Astrocyte (in vitro differentiated cells and primary cell): ENCODE data around the gene CCDC86. TPM values are rescaled to one million over a fixed set of nuclear protein-coding genes. Genes with fewer than 3 reads are reported as not detected.
A peak's percentile ranks its signal among the peaks of the same experiment; 100 is the strongest.

Experiments used
- DNase-seq: peaks from one replicate; pipeline ENCODE4 v3.0.0-alpha.2; 2010; ENCODE audit warnings: low read depth
- FAIRE-seq: peaks from 2 replicates; lab custom pipeline; 2011; peaks lifted over from hg19 to GRCh38; lab: Jason Lieb, UNC
- H2AFZ ChIP-seq: 2 replicates; pipeline ENCODE4 v1.6.0; 2012; ENCODE audit warnings: low read depth, low read length, inconsistent platforms
- H3K27ac ChIP-seq: 2 replicates; pipeline ENCODE4 v1.5.1; 2011; ENCODE audit warnings: low read depth, low read length, inconsistent platforms
- H3K27me3 ChIP-seq: 2 replicates; pipeline ENCODE4 v1.6.0; 2011; ENCODE audit warnings: low read length, inconsistent platforms; ENCODE audit not compliant: insufficient read depth
- H3K36me3 ChIP-seq: 2 replicates; pipeline ENCODE4 v1.5.1; 2011; ENCODE audit warnings: low read length, inconsistent platforms; ENCODE audit not compliant: insufficient read depth
- H3K4me1 ChIP-seq: 2 replicates; pipeline ENCODE4 v1.5.1; 2011; ENCODE audit warnings: low read length, inconsistent platforms; ENCODE audit not compliant: insufficient read depth
- H3K4me2 ChIP-seq: 2 replicates; pipeline ENCODE4 v1.6.0; 2012; ENCODE audit warnings: low read length, inconsistent platforms
- H3K4me3 ChIP-seq: 2 replicates; pipeline ENCODE4 v1.5.1; 2011; ENCODE audit warnings: low read depth, mild to moderate bottlenecking, low read length, inconsistent platforms; ENCODE audit not compliant: insufficient read depth
- H3K79me2 ChIP-seq: 2 replicates; pipeline ENCODE4 v1.6.0; 2012; ENCODE audit warnings: mild to moderate bottlenecking, low read length, inconsistent platforms; ENCODE audit not compliant: insufficient read depth
- H3K9ac ChIP-seq: 2 replicates; pipeline ENCODE4 v1.6.0; 2012; ENCODE audit warnings: mild to moderate bottlenecking, low read length, inconsistent platforms
- H3K9me3 ChIP-seq: 2 replicates; pipeline ENCODE4 v1.5.1; 2012; ENCODE audit warnings: low read depth, mild to moderate bottlenecking, low read length, inconsistent platforms; ENCODE audit not compliant: insufficient read depth
- H4K20me1 ChIP-seq: 2 replicates; pipeline ENCODE4 v1.6.0; 2012; ENCODE audit warnings: low read length, inconsistent platforms; ENCODE audit not compliant: insufficient read depth
- H3K27ac Mint-ChIP-seq: one replicate; pipeline ENCODE4 v1.8.0; 2021; ENCODE audit warnings: mild to moderate bottlenecking, mixed read lengths; ENCODE audit not compliant: unreplicated experiment
- H3K27me3 Mint-ChIP-seq: one replicate; pipeline ENCODE4 v1.8.0; 2021; ENCODE audit warnings: low read depth, mixed read lengths; ENCODE audit not compliant: unreplicated experiment
- H3K36me3 Mint-ChIP-seq: one replicate; pipeline ENCODE4 v1.8.0; 2021; ENCODE audit warnings: low read depth, mixed read lengths; ENCODE audit not compliant: unreplicated experiment
- H3K4me1 Mint-ChIP-seq: one replicate; pipeline ENCODE4 v1.8.0; 2021; ENCODE audit warnings: low read depth, mixed read lengths; ENCODE audit not compliant: unreplicated experiment
- H3K4me3 Mint-ChIP-seq: one replicate; pipeline ENCODE4 v1.8.0; 2021; ENCODE audit warnings: mild to moderate bottlenecking, moderate library complexity, mixed read lengths; ENCODE audit not compliant: unreplicated experiment
- H3K9me3 Mint-ChIP-seq: one replicate; pipeline ENCODE4 v1.8.0; 2021; ENCODE audit warnings: mild to moderate bottlenecking, mixed read lengths; ENCODE audit not compliant: unreplicated experiment
- EZH2 ChIP-seq: IDR thresholded peaks from 2 replicates; pipeline ENCODE4 v1.6.1; 2012; ENCODE audit warnings: mild to moderate bottlenecking, low read length, inconsistent platforms; ENCODE audit not compliant: insufficient read depth
- total RNA-seq: library from RNA; stranded (reverse); gene quantifications from 2 replicates; pipeline ENCODE4 v1.2.1, GENCODE V29; 2021
- TF ChIP-seq, protein P1 (sequence below): IDR thresholded peaks from 2 replicates; pipeline ENCODE4 v1.5.1; 2011; ENCODE audit warnings: low read depth, mild to moderate bottlenecking, inconsistent platforms, low read length, moderate library complexity; ENCODE audit not compliant: insufficient read depth

The CCDC86 gene
- total RNA-seq, 1 donor from 2014 or later: 51.4 TPM

DNA sequence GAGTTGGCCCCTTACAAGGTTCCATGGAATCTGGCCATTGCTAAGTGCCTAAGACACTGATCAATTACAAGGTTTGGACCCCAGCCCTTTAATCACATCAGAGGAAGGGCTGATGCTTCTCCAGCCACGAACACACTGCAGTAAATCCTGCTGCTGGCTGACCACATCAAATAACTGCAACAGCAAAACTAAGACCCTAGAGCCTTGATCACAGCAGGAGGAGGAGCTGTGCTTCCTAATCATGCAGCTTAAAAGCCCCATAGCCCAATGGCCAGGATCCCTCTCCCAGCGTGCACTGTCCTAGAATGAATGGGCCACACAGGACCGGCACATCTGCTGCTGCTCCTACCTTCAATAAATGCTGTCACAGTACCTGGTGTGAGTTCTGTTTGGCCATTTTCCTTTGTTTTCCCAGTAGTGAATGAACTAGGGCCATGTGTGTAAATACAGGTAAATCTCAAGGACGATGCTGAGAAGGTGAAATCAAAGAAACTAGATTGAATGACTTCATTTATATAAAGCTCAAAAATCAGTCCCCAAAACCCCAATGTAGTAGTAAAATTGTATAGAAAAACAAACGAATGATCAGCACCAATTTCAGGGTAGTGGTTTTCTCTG, 38.2 kb downstream of the CCDC86 start:
- Histone ChIP-seq H3K36me3 (no peaks in the 10 kb centered on the region), H3K27ac (no peak overlapping the region), H3K9ac (no peak overlapping the region), H3K4me1 (no peaks in the 10 kb centered on the region), H3K9me3 (no peaks in the 10 kb centered on the region), H3K27me3 (no peaks in the 10 kb centered on the region), H3K4me3 (no peak overlapping the region), H2AFZ (no peak overlapping the region), H3K4me2 (no peak overlapping the region), H4K20me1 (no peaks in the 10 kb centered on the region), H3K79me2 (no peaks in the 10 kb centered on the region)
- H3K27me3 Mint-ChIP-seq: no peaks in the 10 kb centered on the region
- no peak for FAIRE-seq
- H3K4me1 Mint-ChIP-seq: no peaks in the 10 kb centered on the region
- DNase-seq: no peak
- no peaks in the 10 kb centered on the region for H3K9me3 Mint-ChIP-seq
- no peaks in the 10 kb centered on the region for H3K36me3 Mint-ChIP-seq
- no peak overlapping the region for H3K4me3 Mint-ChIP-seq
- TF ChIP-seq EZH2: no peak
- TF ChIP-seq, protein P1, sequence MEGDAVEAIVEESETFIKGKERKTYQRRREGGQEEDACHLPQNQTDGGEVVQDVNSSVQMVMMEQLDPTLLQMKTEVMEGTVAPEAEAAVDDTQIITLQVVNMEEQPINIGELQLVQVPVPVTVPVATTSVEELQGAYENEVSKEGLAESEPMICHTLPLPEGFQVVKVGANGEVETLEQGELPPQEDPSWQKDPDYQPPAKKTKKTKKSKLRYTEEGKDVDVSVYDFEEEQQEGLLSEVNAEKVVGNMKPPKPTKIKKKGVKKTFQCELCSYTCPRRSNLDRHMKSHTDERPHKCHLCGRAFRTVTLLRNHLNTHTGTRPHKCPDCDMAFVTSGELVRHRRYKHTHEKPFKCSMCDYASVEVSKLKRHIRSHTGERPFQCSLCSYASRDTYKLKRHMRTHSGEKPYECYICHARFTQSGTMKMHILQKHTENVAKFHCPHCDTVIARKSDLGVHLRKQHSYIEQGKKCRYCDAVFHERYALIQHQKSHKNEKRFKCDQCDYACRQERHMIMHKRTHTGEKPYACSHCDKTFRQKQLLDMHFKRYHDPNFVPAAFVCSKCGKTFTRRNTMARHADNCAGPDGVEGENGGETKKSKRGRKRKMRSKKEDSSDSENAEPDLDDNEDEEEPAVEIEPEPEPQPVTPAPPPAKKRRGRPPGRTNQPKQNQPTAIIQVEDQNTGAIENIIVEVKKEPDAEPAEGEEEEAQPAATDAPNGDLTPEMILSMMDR: no peak
- no peak overlapping the region for H3K27ac Mint-ChIP-seq

DNA sequence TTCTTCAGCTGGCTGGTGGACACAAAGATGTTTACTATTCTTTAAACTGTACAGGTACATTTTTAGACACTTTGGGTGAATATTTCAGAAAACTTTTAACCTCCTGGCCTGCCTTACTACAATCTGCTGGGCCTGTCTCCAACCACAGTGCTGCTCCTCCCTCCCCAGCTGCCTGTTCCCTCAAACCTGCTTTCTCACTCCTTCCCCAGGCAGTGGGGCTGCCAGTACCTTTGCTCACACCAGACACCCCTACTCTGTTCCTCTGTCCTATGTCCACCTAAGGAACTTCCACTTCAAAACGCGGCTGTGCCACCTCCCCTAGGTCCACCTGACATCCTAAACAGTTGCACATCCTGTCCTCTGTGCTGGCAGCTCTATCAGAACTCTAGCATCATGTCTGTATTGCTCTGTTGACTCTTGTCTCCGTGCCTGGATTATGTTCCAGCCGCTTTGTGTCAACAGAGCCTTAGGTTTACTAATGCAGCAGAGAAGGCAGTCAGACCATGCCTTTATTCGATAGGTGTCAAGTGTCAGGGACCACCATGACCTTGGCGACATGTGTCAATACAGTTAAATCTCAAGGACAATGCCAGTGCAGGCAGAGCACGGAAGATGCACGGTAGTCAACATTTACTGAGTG, 38.9 kb downstream of the CCDC86 start:
- H3K4me1 Mint-ChIP-seq: no peaks in the 10 kb centered on the region
- Histone ChIP-seq H3K4me2 (no peak overlapping the region), H3K36me3 (no peaks in the 10 kb centered on the region), H3K27me3 (no peaks in the 10 kb centered on the region), H3K4me3 (no peak overlapping the region), H3K79me2 (no peaks in the 10 kb centered on the region), H2AFZ (no peak overlapping the region), H3K4me1 (no peaks in the 10 kb centered on the region), H4K20me1 (no peaks in the 10 kb centered on the region), H3K9me3 (no peaks in the 10 kb centered on the region), H3K9ac (no peak overlapping the region), H3K27ac (no peak overlapping the region)
- H3K27me3 Mint-ChIP-seq: no peaks in the 10 kb centered on the region
- no peak overlapping the region for H3K27ac Mint-ChIP-seq
- no peak overlapping the region for H3K4me3 Mint-ChIP-seq
- FAIRE-seq: no peak
- TF ChIP-seq, protein P1: no peak
- TF ChIP-seq EZH2: no peak
- no peaks in the 10 kb centered on the region for H3K9me3 Mint-ChIP-seq
- H3K36me3 Mint-ChIP-seq: no peaks in the 10 kb centered on the region
- DNase-seq: no peak

DNA sequence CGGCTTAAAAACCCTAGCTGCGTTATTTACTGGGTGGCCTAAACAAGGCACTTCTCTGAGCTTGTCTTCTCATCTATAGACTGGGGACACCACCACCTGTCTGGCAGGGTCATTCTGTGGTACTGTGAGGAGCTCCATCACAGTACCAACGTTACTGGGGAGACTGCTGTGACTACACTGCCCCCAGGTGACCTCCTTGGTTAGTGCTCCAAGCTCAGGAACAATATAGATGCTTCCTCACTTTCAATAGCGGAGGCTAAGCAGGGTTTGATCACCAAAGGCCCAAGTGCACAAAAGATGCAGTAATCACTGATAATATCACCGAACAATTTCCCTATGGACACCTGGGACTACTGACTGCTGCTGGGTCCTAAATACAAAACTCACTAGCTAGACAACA, 45.6 kb downstream of the CCDC86 start:
- no peak overlapping the region for H2AFZ ChIP-seq
- peak; percentile 10 for DNase-seq
- no peaks in the 10 kb centered on the region for H3K27me3 Mint-ChIP-seq

More for the DNA sequence above, 45.6 kb downstream of the CCDC86 start:
- TF ChIP-seq, protein P1: peak; percentile 59
- TF ChIP-seq EZH2: no peak
- H3K4me3 Mint-ChIP-seq: no peak overlapping the region
- H3K9me3 Mint-ChIP-seq: no peaks in the 10 kb centered on the region
- Histone ChIP-seq H3K9ac (no peak overlapping the region), H3K4me2 (no peak overlapping the region), H3K27me3 (no peaks in the 10 kb centered on the region), H3K27ac (no peak overlapping the region), H3K4me1 (no peaks in the 10 kb centered on the region), H3K36me3 (peaks cover 3% of the 10 kb centered on the region), H4K20me1 (peaks cover 20% of the 10 kb centered on the region), H3K79me2 (no peaks in the 10 kb centered on the region), H3K4me3 (no peak overlapping the region), H3K9me3 (no peaks in the 10 kb centered on the region)
- FAIRE-seq: no peak
- no peaks in the 10 kb centered on the region for H3K4me1 Mint-ChIP-seq
- no peaks in the 10 kb centered on the region for H3K36me3 Mint-ChIP-seq
- no peak overlapping the region for H3K27ac Mint-ChIP-seq
